ENCODE results near the gene TAS2R16.

Gene TAS2R16

DNA sequence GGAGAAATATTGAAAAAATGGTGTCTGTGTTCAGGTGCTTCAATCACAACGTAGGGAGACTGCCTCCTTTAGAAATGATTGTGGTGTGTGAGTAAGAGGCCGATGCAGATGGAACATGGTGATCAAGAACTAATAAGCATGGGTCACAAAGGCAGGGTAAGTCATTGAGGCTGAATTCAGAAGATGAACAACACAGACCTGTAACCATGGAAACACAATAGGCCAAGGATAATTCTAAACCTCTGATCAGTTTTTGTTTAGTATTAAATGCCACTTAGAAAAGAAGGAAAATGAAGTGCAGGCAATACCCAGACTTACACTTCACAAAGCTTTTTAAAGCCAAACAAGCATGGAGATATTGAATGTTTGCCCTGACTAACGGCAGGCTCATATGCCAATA lies 32.8 kb upstream of the TAS2R16 start:
- Histone ChIP-seq H3K9me3 (replicated peaks; ENCODE audit: insufficient read depth, low read length) (no peaks in the 10 kb centered on the region), H3K9ac (ENCODE audit: low read length) (no peak overlapping the region), H3K27ac (ENCODE audit: low read length) (no peak overlapping the region), H3F3A (ENCODE audit: insufficient read depth, low read length) (no peaks in the 10 kb centered on the region), H3K4me3 (ENCODE audit: low read length) (no peak overlapping the region), H2AFZ (ENCODE audit: low read length) (no peak overlapping the region), H4K20me1 (ENCODE audit: insufficient read depth, low read length) (no peaks in the 10 kb centered on the region), H3K4me2 (ENCODE audit: low read depth, low read length) (no peak overlapping the region), H3K36me3 (replicated peaks; ENCODE audit: insufficient read depth, low read length) (no peaks in the 10 kb centered on the region), H3K4me1 (ENCODE audit: low read length) (no peaks in the 10 kb centered on the region), H3K27me3 (replicated peaks; ENCODE audit: insufficient read depth, low read length) (no peaks in the 10 kb centered on the region), H3K9me2 (replicated peaks; ENCODE audit: insufficient read depth, low read length) (no peaks in the 10 kb centered on the region), H3K79me2 (ENCODE audit: low read length) (no peaks in the 10 kb centered on the region)
- no peak for TF ChIP-seq EZH2 (optimal IDR thresholded peaks at IDR 0.05; ENCODE audit: low read depth, low read length)
- TF ChIP-seq, protein P1, sequence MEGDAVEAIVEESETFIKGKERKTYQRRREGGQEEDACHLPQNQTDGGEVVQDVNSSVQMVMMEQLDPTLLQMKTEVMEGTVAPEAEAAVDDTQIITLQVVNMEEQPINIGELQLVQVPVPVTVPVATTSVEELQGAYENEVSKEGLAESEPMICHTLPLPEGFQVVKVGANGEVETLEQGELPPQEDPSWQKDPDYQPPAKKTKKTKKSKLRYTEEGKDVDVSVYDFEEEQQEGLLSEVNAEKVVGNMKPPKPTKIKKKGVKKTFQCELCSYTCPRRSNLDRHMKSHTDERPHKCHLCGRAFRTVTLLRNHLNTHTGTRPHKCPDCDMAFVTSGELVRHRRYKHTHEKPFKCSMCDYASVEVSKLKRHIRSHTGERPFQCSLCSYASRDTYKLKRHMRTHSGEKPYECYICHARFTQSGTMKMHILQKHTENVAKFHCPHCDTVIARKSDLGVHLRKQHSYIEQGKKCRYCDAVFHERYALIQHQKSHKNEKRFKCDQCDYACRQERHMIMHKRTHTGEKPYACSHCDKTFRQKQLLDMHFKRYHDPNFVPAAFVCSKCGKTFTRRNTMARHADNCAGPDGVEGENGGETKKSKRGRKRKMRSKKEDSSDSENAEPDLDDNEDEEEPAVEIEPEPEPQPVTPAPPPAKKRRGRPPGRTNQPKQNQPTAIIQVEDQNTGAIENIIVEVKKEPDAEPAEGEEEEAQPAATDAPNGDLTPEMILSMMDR (IDR thresholded peaks at IDR 0.05; ENCODE audit: low read length), result no peak
- no peak for TF ChIP-seq EZH2phosphoT487 (IDR thresholded peaks at IDR 0.05; ENCODE audit: low read length)
- DNase-seq, result no peak

DNA sequence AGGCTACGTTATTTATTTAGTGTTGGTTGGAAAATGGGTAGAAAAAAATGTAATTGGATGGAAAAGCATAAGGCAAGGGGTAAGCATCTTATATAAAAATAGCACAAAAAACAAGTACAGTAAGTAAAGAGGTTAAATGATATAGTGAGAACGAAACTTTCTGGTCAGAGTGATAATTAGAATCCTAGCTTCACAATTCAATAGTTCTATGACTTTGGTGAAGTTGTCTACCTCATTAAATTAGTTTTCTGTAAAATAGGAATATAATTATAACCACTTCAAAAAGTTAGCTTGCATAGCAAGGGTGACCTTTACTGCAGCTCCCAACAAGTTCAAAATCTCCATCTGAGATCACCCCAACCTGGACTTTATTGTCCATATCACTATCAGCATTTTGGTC lies 30.8 kb upstream of the TAS2R16 start:
- Histone ChIP-seq H3K36me3 (replicated peaks; ENCODE audit: insufficient read depth, low read length) (no peaks in the 10 kb centered on the region), H3K4me3 (ENCODE audit: low read length) (no peak overlapping the region), H3K9ac (ENCODE audit: low read length) (no peak overlapping the region), H3F3A (ENCODE audit: insufficient read depth, low read length) (no peaks in the 10 kb centered on the region), H2AFZ (ENCODE audit: low read length) (no peak overlapping the region), H3K9me3 (replicated peaks; ENCODE audit: insufficient read depth, low read length) (no peaks in the 10 kb centered on the region), H3K4me2 (ENCODE audit: low read depth, low read length) (no peak overlapping the region), H3K27ac (ENCODE audit: low read length) (no peak overlapping the region), H3K79me2 (ENCODE audit: low read length) (no peaks in the 10 kb centered on the region), H3K27me3 (replicated peaks; ENCODE audit: insufficient read depth, low read length) (no peaks in the 10 kb centered on the region), H3K4me1 (ENCODE audit: low read length) (no peaks in the 10 kb centered on the region), H4K20me1 (ENCODE audit: insufficient read depth, low read length) (no peaks in the 10 kb centered on the region), H3K9me2 (replicated peaks; ENCODE audit: insufficient read depth, low read length) (no peaks in the 10 kb centered on the region)
- no peak for DNase-seq
- no peak for TF ChIP-seq EZH2phosphoT487 (IDR thresholded peaks at IDR 0.05; ENCODE audit: low read length)
- TF ChIP-seq EZH2 (optimal IDR thresholded peaks at IDR 0.05; ENCODE audit: low read depth, low read length), result no peak
- TF ChIP-seq, protein P1 (IDR thresholded peaks at IDR 0.05; ENCODE audit: low read length), result no peak

DNA sequence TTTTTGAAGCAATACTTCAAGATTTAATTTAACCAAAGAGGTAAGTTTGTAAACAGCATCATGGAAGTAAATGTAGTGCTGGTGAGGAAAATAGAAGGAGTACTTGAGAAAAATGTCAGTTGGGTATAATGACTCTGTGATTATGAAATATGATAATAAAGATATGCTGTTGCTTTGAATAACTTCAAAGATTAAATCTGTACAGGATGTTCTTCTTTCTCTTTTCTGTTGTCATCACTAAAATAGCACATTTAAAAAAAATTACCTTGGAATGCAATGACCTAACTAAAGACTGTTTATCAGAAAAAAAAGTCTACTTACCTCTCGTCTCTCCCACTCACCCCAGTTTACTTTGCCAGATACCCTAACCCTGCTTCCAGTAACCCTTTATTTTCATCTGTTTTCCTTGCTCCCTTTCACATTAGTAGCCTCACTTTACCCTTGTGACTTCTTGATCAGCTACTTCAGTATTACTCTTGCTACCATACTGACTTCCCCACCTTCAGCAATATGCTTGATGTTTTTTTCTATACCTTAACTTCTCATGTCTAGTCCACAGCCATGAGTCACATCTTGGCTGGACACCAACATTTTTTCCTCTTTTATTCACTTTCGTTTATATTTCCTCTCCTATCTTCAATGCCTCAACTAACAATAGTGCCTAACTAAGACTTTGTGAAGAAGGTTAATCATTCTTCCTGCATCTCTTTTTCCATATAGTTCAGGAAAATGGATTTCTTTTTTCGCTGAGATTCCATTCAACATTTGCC lies 29.7 kb upstream of the TAS2R16 start:
- H2AFZ ChIP-seq (ENCODE audit: low read length), result no peak overlapping the region
- no peak for DNase-seq
- H4K20me1 ChIP-seq (ENCODE audit: insufficient read depth, low read length), result no peaks in the 10 kb centered on the region
- H3K27me3 ChIP-seq (replicated peaks; ENCODE audit: insufficient read depth, low read length), result no peaks in the 10 kb centered on the region
- H3K9me3 ChIP-seq (replicated peaks; ENCODE audit: insufficient read depth, low read length), result no peaks in the 10 kb centered on the region
- H3K9ac ChIP-seq (ENCODE audit: low read length), result no peak overlapping the region
- H3K4me1 ChIP-seq (ENCODE audit: low read length), result no peaks in the 10 kb centered on the region
- no peaks in the 10 kb centered on the region for H3K79me2 ChIP-seq (ENCODE audit: low read length)
- no peaks in the 10 kb centered on the region for H3K36me3 ChIP-seq (replicated peaks; ENCODE audit: insufficient read depth, low read length)
- H3K27ac ChIP-seq (ENCODE audit: low read length), result no peak overlapping the region
- H3F3A ChIP-seq (ENCODE audit: insufficient read depth, low read length), result no peaks in the 10 kb centered on the region
- H3K9me2 ChIP-seq (replicated peaks; ENCODE audit: insufficient read depth, low read length), result no peaks in the 10 kb centered on the region
- TF ChIP-seq, protein P1 (IDR thresholded peaks at IDR 0.05; ENCODE audit: low read length), result no peak
- no peak for TF ChIP-seq EZH2 (optimal IDR thresholded peaks at IDR 0.05; ENCODE audit: low read depth, low read length)
- TF ChIP-seq EZH2phosphoT487 (IDR thresholded peaks at IDR 0.05; ENCODE audit: low read length), result no peak
- no peak overlapping the region for H3K4me2 ChIP-seq (ENCODE audit: low read depth, low read length)
- no peak overlapping the region for H3K4me3 ChIP-seq (ENCODE audit: low read length)

Data from MM.1S (cell line).